Measurements from ENCODE around the gene SLC9A9. TPM values are rescaled to one million over a fixed set of nuclear protein-coding genes. Genes with fewer than 3 reads are reported as not detected.

The SLC9A9 gene
- total RNA-seq, 4 donors from 2014 or later, result 1.7 to 8.2 (median 3.6) TPM

GRCh38 chr3:143339451-143339850, 508.8 kb downstream of the SLC9A9 start:
- no peak overlapping the region for H3K27ac ChIP-seq
- in situ Hi-C loops (cut with MboI; ENCODE audit: low sequenced_read_pairs in 4 of 4), result no loop called here
- ATAC-seq, result no peak
- intact Hi-C loops (cut with DNase I; ENCODE audit: low total_unique reads), result no loop called here
- peaks cover 0 to 7% (median 0%) of the 10 kb centered on the region in 3 donors for H3K9me3 ChIP-seq
- no peaks in the 10 kb centered on the region for H3K36me3 ChIP-seq
- no peak for DNase-seq
- H3K4me3 ChIP-seq, result no peak overlapping the region
- H3K4me1 ChIP-seq, result no peaks in the 10 kb centered on the region
- TF ChIP-seq CTCF (IDR thresholded peaks at IDR 0.05 in 4 of 5, conservative IDR thresholded peaks at IDR 0.05 in 1 of 5) (no peak), POLR2A (IDR thresholded peaks at IDR 0.05) (no peak)
- no peaks in the 10 kb centered on the region for H3K27me3 ChIP-seq

- in situ Hi-C loops (cut with MboI; ENCODE audit: low sequenced_read_pairs in 4 of 4), result no loop called here
- intact Hi-C loops (cut with DNase I; ENCODE audit: low total_unique reads), result no loop called here
- Histone ChIP-seq H3K36me3 (no peaks in the 10 kb centered on the region), H3K9me3 (peaks cover 0 to 7% (median 0%) of the 10 kb centered on the region in 3 donors), H3K27me3 (no peaks in the 10 kb centered on the region), H3K27ac (no peak overlapping the region), H3K4me3 (no peak overlapping the region), H3K4me1 (no peaks in the 10 kb centered on the region)
- no peak for TF ChIP-seq CTCF (IDR thresholded peaks at IDR 0.05 in 4 of 5, conservative IDR thresholded peaks at IDR 0.05 in 1 of 5)
- TF ChIP-seq POLR2A (IDR thresholded peaks at IDR 0.05), result no peak
- no peak for DNase-seq
- no peak for ATAC-seq
Observed at GRCh38 chr3:143337387-143337786, 510.9 kb downstream of the SLC9A9 start.

DNA sequence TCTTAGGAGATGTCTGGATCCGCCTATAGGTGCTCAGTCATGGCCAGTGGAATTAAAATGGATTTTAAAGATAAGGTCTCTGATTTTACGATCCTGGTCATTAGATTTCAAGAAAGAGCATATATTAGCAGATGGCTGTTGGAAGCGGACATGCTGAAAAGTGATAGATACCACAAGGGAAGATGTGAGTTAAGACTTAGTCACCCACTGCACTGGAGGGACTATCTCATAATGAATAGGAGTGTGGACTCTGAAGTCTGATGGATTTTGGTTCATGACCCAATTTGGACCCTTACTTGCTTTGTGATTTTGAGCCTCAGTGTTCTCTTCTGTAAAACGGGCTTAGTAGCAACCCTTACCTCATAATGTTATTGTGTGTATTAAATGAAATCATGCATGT, 514.0 kb downstream of the SLC9A9 start:
- H3K9me3 ChIP-seq, result peaks cover 0 to 7% (median 0%) of the 10 kb centered on the region in 3 donors
- no peak for ATAC-seq
- H3K4me3 ChIP-seq, result no peak overlapping the region
- no peak for DNase-seq
- no peaks in the 10 kb centered on the region for H3K36me3 ChIP-seq
- intact Hi-C loops (cut with DNase I; ENCODE audit: low total_unique reads) (no loop called here), in situ Hi-C loops (cut with MboI; ENCODE audit: low sequenced_read_pairs in 4 of 4) (no loop called here)
- TF ChIP-seq CTCF (IDR thresholded peaks at IDR 0.05 in 4 of 5, conservative IDR thresholded peaks at IDR 0.05 in 1 of 5) (no peak), POLR2A (IDR thresholded peaks at IDR 0.05) (no peak)
- no peaks in the 10 kb centered on the region for H3K4me1 ChIP-seq
- no peaks in the 10 kb centered on the region for H3K27me3 ChIP-seq
- no peak overlapping the region for H3K27ac ChIP-seq

DNA sequence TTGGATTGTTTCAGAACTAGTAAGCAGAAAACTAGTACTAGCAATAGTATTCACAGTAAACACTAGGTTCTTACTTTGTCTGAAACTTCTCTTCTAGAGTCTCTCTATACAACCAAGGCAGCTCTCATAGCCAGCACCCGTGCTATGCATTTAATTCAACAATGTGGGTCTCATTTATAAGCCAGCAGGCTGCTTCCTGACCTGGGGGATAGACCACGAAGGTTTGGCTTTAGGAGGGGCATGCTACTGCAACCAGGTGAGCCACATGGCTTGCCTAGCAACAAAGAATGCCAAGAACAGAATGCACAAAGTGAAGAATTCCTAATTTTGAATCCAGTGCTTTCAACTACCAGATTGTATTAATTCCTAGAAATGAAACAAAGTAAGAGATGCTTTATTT, 514.9 kb downstream of the SLC9A9 start:
- in situ Hi-C loops (cut with MboI; ENCODE audit: low sequenced_read_pairs in 4 of 4), result no loop called here
- no peak overlapping the region for H3K27ac ChIP-seq
- no peaks in the 10 kb centered on the region for H3K27me3 ChIP-seq

More for the DNA sequence above, 514.9 kb downstream of the SLC9A9 start:
- Histone ChIP-seq H3K4me3 (no peak overlapping the region), H3K4me1 (no peaks in the 10 kb centered on the region), H3K36me3 (no peaks in the 10 kb centered on the region), H3K9me3 (peaks cover 0 to 7% (median 0%) of the 10 kb centered on the region in 3 donors)
- intact Hi-C loops (cut with DNase I; ENCODE audit: low total_unique reads), result no loop called here
- no peak for DNase-seq
- TF ChIP-seq CTCF (IDR thresholded peaks at IDR 0.05 in 4 of 5, conservative IDR thresholded peaks at IDR 0.05 in 1 of 5) (no peak), POLR2A (IDR thresholded peaks at IDR 0.05) (no peak)
- ATAC-seq, result no peak
